Panc1 (cell line): Measurements from ENCODE around the gene BCAS2. TPM values are rescaled to one million over a fixed set of nuclear protein-coding genes. Genes with fewer than 3 reads are reported as not detected.

Experiments used
- ATAC-seq: fragments of 200-7000 bp; cut with Tn5 transposase; 2 replicates; pipeline ENCODE4 v1.9.1; 2020; ENCODE audit warnings: mild to moderate bottlenecking, moderate library complexity
- BruUV-seq: library from RNA; stranded (reverse); fragments of 400-500 nt; replicated peaks from 2 replicates; lab custom pipeline; 2021; lab: Mats Ljungman, UMichigan
- CTCF ChIA-PET: fragments of 300-600 bp; sonication (Branson Sonifier 250); formaldehyde crosslinking; loops from one replicate; lab custom pipeline; 2022; ENCODE audit warnings: antibody characterized with exemption; lab: Charles Lee
- POLR2A ChIA-PET: fragments of 300-600 bp; sonication (Branson Sonifier 250); formaldehyde crosslinking; loops from one replicate; lab custom pipeline; 2022; ENCODE audit warnings: antibody characterized with exemption; lab: Charles Lee
- DNase-seq: peaks from one replicate; pipeline ENCODE4 v3.0.0-alpha.2; 2010; ENCODE audit warnings: low read depth, low spot score
- H3K27ac ChIP-seq: 2 replicates; pipeline ENCODE4 v1.5.1; 2011; ENCODE audit warnings: mild to moderate bottlenecking, low read length, inconsistent platforms
- H3K27me3 ChIP-seq: fragments of 200-500 bp; sonication (Bioruptor generic); 2 replicates; pipeline ENCODE4 v1.6.0; 2014; ENCODE audit warnings: low read length, inconsistent platforms; ENCODE audit not compliant: control insufficient read depth, insufficient read depth
- H3K36me3 ChIP-seq: fragments of 200-500 bp; sonication (Bioruptor generic); 2 replicates; pipeline ENCODE4 v1.5.1; 2014; ENCODE audit warnings: inconsistent platforms, mild to moderate bottlenecking, low read length, moderate library complexity; ENCODE audit not compliant: control insufficient read depth, insufficient read depth
- H3K4me1 ChIP-seq: 2 replicates; pipeline ENCODE4 v1.5.1; 2011; ENCODE audit warnings: inconsistent platforms, mild to moderate bottlenecking, low read length, moderate library complexity; ENCODE audit not compliant: control insufficient read depth, insufficient read depth
- H3K4me3 ChIP-seq, 2 experiments: 2 replicates each; pipeline ENCODE4 v1.5.1; 2011 to 2012; ENCODE audit warnings: low read depth in 2 of 2, low read length in 2 of 2, mild to moderate bottlenecking in 2 of 2, inconsistent platforms in 1 of 2, moderate library complexity in 1 of 2
- H3K9me3 ChIP-seq: fragments of 200-500 bp; sonication (Bioruptor generic); 2 replicates; pipeline ENCODE4 v1.5.1; 2014; ENCODE audit warnings: low read depth, mild to moderate bottlenecking, inconsistent platforms, low read length, moderate library complexity; ENCODE audit not compliant: control insufficient read depth, insufficient read depth
- POLR2AphosphoS5 ChIP-seq: IDR thresholded peaks from 2 replicates; pipeline ENCODE4 v1.6.1; 2012; ENCODE audit warnings: mild to moderate bottlenecking, low read depth, low read length, moderate library complexity
- SIN3A ChIP-seq: IDR thresholded peaks from 2 replicates; pipeline ENCODE4 v1.6.1; 2012; ENCODE audit warnings: low read depth, mild to moderate bottlenecking, low read length, moderate library complexity, borderline replicate concordance; ENCODE audit not compliant: insufficient read depth
- TCF7L2 ChIP-seq: IDR thresholded peaks from 2 replicates; pipeline ENCODE4 v1.6.1; 2011; ENCODE audit warnings: mild to moderate bottlenecking, low read depth, low read length, inconsistent platforms
- in situ Hi-C: cut with HindIII; loops from 2 replicates; pipeline ENCODE4 v1.10.0; 2016; ENCODE audit warnings: low sequenced_read_pairs, low pct_unique_long_range_greater_than_20kb
- intact Hi-C: fragments of 100-400 bp; cut with micrococcal nuclease; formaldehyde crosslinking; loops from one replicate; pipeline ENCODE4 v1.10.0; 2022; ENCODE audit not compliant: unreplicated experiment
- total RNA-seq: library from RNA; stranded (reverse); gene quantifications from one replicate; pipeline ENCODE4 v1.2.1, GENCODE V29; 2021; ENCODE audit not compliant: unreplicated experiment
- TF ChIP-seq, protein P1 (sequence below): fragments of 450-650 bp; IDR thresholded peaks from 2 replicates; pipeline ENCODE4 v1.5.1; 2017; ENCODE audit warnings: mild to moderate bottlenecking
- TF ChIP-seq, protein P2 (sequence below), 2 experiments: IDR thresholded peaks; 2 replicates each; pipeline ENCODE4 v1.6.1; 2011 to 2012; ENCODE audit warnings: low read depth in 2 of 2, control low read depth in 1 of 2, low read length in 1 of 2, mild to moderate bottlenecking in 1 of 2, moderate library complexity in 1 of 2; ENCODE audit not compliant: insufficient read depth in 1 of 2

The BCAS2 gene
- total RNA-seq, 1 experiment from 2014 or later: 23.5 TPM

GRCh38 chr1:114549137-114549536 is 32.3 kb downstream of the BCAS2 start:
- ChIA-PET CTCF (no interaction called here), POLR2A (no interaction called here)
- no peak for DNase-seq
- TF ChIP-seq, protein P1, sequence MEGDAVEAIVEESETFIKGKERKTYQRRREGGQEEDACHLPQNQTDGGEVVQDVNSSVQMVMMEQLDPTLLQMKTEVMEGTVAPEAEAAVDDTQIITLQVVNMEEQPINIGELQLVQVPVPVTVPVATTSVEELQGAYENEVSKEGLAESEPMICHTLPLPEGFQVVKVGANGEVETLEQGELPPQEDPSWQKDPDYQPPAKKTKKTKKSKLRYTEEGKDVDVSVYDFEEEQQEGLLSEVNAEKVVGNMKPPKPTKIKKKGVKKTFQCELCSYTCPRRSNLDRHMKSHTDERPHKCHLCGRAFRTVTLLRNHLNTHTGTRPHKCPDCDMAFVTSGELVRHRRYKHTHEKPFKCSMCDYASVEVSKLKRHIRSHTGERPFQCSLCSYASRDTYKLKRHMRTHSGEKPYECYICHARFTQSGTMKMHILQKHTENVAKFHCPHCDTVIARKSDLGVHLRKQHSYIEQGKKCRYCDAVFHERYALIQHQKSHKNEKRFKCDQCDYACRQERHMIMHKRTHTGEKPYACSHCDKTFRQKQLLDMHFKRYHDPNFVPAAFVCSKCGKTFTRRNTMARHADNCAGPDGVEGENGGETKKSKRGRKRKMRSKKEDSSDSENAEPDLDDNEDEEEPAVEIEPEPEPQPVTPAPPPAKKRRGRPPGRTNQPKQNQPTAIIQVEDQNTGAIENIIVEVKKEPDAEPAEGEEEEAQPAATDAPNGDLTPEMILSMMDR: no peak
- TF ChIP-seq TCF7L2 (no peak), POLR2AphosphoS5 (no peak), SIN3A (no peak)
- TF ChIP-seq, protein P2, sequence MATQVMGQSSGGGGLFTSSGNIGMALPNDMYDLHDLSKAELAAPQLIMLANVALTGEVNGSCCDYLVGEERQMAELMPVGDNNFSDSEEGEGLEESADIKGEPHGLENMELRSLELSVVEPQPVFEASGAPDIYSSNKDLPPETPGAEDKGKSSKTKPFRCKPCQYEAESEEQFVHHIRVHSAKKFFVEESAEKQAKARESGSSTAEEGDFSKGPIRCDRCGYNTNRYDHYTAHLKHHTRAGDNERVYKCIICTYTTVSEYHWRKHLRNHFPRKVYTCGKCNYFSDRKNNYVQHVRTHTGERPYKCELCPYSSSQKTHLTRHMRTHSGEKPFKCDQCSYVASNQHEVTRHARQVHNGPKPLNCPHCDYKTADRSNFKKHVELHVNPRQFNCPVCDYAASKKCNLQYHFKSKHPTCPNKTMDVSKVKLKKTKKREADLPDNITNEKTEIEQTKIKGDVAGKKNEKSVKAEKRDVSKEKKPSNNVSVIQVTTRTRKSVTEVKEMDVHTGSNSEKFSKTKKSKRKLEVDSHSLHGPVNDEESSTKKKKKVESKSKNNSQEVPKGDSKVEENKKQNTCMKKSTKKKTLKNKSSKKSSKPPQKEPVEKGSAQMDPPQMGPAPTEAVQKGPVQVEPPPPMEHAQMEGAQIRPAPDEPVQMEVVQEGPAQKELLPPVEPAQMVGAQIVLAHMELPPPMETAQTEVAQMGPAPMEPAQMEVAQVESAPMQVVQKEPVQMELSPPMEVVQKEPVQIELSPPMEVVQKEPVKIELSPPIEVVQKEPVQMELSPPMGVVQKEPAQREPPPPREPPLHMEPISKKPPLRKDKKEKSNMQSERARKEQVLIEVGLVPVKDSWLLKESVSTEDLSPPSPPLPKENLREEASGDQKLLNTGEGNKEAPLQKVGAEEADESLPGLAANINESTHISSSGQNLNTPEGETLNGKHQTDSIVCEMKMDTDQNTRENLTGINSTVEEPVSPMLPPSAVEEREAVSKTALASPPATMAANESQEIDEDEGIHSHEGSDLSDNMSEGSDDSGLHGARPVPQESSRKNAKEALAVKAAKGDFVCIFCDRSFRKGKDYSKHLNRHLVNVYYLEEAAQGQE (IDR thresholded peaks at IDR 0.05; ENCODE audit: insufficient read depth in 1 of 2, low read depth in 2 of 2, low read length in 1 of 2): no peak
- intact Hi-C loops: no loop called here
- Histone ChIP-seq H3K36me3 (no peaks in the 10 kb centered on the region), H3K4me1 (no peaks in the 10 kb centered on the region), H3K27ac (no peak overlapping the region), H3K4me3 (no peak overlapping the region), H3K27me3 (no peaks in the 10 kb centered on the region), H3K9me3 (no peaks in the 10 kb centered on the region)
- ATAC-seq: no peak
- in situ Hi-C loops: no loop called here
- no TSS peak for BruUV-seq

GRCh38 chr1:114547076-114547475 is 34.3 kb downstream of the BCAS2 start:
- no peak for ATAC-seq
- no peaks in the 10 kb centered on the region for H3K27me3 ChIP-seq
- intact Hi-C loops: no loop called here
- TF ChIP-seq, protein P2 (IDR thresholded peaks at IDR 0.05; ENCODE audit: insufficient read depth in 1 of 2, low read depth in 2 of 2, low read length in 1 of 2): no peak
- no peak for TF ChIP-seq POLR2AphosphoS5
- TF ChIP-seq SIN3A: no peak
- TF ChIP-seq, protein P1: no peak
- no peak for TF ChIP-seq TCF7L2
- BruUV-seq: no TSS peak
- DNase-seq: no peak
- in situ Hi-C loops: no loop called here
- no peak overlapping the region for H3K4me3 ChIP-seq
- H3K9me3 ChIP-seq: no peaks in the 10 kb centered on the region
- ChIA-PET POLR2A (interaction anchor here (0.5 kb wide), 1 partner anchor 162 kb away, joined by 3 read pairs; no protein-coding TSS in a partner anchor), CTCF (no interaction called here)
- H3K36me3 ChIP-seq: no peaks in the 10 kb centered on the region
- H3K4me1 ChIP-seq: no peaks in the 10 kb centered on the region
- no peak overlapping the region for H3K27ac ChIP-seq
